GM18526 (cell line): Measurements from ENCODE around the gene CDC14A.

Source experiments
- POLR2A ChIP-seq: IDR thresholded peaks from 3 replicates; pipeline ENCODE4 v1.6.1; 2011; ENCODE audit not compliant: insufficient read length; ENCODE audit errors: extremely low read depth

CDC14A gene

DNA sequence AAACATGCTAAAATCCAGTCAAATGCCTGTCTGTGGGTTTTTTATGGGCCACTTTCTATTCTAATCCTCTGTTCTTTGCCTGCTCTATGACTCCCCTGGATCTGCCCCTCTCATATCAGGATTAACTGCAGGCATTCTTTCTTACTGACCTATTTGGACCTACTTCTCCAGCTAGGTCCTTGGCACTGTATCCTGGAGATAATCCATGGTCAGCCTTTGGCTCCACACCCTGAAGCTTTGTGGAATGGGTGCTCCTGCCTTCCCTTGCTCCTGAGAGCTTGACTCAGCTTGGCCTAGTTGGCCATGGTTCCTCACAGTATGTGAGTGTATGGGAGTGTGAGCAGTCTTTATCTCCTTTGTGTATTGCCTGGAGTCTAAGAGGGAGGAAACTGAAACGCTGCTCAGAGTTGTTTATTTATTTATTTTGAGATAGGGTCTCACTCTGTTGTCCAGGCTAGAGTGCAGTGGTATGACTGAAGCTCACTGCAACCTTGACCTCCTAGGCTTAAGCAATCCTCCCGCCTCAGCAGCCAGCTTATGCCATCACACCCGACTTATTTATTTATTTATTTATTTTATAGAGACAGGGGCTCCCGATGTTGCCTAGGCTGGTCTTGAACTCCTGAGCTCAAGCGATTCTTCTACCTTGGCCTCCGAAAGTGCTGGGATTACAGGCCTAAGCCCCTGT lies 28.7 kb upstream of the CDC14A start:
- no peak for TF ChIP-seq POLR2A

DNA sequence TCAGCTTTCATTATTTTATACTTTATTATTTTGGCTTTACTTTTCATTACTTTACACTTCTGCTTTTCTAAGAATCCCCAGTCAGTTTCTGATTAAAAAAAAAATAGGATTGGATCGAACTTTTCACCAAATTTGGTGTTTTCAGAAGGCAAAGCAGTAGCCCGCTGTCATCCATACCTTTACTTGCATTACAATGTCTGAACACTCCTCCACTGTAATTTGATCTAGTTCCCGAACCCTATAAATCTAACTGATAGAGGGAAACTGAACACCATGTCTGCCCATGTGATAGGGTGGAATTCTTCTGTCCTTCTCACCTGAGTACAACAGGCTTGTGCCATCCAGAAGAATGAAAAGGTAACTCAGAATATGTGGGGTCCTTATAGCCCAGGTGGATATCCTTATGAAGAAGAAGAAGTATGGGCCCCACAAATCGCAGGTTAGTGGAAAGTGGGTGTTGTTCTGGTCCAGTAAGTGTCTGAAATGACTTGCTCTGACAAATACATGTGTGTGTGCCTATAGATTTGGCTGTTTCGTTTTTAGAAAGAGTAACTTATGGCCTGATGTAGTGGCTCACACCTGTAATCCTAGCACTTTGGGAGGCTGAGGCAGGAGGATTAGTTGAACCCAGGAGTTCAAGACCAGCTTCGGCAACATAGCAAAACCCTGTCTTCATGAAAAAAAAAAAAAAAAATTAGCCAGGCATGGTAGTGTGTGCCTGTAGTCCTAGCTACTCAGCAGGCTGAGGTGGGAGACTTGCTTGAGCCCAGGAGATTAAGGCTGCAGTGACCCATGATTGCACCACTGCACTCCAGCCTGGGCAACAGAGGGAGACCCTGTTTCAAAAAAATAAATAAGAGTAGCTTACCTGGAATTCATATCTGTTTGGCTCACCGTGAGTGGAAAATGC lies 26.6 kb upstream of the CDC14A start:
- TF ChIP-seq POLR2A = no peak

DNA sequence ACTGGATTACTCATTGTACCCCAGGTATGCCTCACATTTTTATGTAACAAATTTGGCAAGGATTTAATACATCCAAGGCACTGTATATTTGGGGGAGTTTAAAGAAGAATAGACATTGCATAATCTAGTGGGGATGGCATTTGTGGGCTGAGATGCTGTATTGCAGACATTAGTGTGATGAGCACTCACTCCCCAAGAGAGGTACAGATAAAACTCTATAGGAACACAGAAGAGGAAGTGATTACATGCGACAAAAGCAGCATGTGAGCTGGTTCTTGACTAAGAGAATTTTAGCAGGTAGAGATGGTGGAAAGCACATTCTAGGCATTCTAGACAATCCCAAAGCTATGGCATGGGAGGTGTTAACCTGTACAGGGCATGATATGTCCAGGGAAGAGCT lies 24.2 kb upstream of the CDC14A start:
- TF ChIP-seq POLR2A = no peak

DNA sequence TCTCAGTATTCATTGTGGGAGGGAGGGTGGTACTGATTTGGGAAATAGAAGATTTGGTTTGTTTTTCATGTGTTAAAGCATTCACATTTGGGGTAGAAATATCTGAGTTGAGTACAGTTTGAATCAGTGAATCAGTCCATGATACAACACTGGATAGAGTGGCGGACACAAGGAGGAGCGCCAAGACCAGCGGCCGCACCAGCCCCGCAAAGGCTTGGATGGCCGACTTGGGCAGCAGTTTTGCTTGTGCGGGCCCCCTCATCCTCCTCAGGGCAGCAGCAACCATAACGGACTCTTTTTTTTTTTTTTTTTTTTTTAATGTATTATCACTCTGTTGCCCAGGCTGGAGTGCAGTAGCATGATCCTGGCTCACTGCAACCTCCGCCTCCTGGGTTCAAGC lies 20.0 kb upstream of the CDC14A start:
- TF ChIP-seq POLR2A = no peak

DNA sequence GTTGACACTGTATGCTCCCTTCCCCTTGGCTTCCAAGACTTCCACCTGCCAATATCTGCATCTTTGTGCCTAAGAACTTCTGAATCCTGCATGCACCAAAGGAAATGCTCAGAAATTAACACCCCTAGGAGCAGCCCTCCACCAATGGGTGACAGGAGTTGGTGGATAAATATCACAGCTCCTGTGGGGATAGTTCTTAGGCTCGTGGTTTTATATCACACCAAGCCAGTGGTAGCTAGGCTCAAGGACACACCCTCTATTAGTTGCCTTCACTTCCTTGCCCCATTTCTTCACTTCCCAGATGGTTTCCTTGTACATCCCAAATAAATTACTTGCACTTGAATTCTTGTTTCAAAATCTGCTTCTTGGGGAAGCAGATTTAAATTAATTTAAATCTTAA lies 16.9 kb upstream of the CDC14A start:
- TF ChIP-seq POLR2A = no peak

DNA sequence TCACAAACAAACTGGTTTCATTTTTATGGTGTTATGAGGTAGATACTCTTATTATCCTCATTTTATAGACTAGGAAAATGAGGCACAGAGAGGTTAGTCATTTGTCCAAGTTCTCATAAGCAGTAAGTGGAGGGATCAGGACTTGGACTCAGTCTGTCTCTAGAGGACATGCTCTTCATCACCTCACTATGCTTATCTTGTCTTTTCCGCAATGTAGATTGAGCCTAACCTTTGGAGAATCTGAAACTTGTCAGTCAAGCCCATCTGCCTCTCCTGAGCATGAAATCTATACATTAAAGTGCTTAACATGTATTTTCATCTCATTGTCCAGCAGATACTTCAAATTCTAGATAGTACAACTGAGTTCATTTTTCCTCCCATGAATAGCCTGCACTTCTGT lies 11.8 kb upstream of the CDC14A start:
- TF ChIP-seq POLR2A = no peak

DNA sequence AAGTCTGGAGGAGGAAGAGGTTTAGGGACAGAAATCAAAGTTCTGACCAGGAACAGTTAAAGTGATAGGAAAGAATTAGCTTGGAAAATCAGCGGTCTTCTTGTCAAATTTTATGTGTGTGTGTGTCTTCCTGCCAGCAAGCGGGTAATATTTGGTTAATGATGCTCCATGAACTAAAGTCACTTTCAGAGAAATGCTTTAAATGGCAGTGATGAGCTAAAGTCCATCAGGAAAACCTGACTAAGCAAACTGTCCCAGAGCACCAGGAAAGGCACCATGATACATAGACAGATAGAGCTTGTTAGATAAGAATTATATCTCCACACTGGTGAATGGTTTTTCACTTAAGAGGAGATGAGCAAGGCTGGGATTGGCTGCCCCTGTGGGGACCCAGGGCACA lies 10.0 kb upstream of the CDC14A start:
- TF ChIP-seq POLR2A = no peak

DNA sequence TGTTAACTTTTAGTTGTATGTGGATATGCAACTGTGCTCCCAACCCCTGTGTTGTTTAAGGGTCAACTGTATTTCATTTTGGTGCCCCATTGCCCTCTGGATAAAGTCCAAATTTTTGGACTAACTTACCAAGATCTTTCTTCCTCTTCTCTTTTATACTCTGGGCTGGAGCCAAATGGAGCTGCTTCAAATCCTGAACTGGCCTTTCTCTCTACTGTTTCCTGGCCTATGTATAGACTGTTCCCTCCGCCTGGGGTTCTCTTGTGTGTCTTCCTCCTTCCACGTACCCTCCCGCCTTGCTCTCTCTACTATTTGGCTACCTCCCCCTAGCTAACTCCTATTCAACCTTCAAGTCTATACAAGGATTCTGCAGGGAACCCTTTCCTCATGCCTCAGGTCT lies 8.4 kb upstream of the CDC14A start:
- no peak for TF ChIP-seq POLR2A

DNA sequence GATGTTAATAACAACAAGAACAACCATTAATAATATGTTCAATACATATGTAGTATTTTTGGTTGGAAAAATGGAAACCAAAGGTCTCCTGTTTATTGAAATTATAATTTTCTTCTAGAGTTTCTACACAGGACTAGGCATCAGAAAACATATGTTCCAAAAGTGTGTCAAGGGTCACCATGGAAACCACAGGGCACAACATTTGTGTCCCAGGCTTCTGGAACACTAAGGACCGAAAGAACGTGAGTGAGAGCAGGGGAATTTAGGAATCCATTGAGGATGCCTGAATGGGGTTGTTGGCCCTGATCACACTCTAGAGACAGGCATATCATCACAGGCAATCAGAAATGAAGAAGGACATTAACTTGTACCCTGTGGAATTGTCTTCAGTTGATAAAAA lies 7.5 kb upstream of the CDC14A start:
- no peak for TF ChIP-seq POLR2A

DNA sequence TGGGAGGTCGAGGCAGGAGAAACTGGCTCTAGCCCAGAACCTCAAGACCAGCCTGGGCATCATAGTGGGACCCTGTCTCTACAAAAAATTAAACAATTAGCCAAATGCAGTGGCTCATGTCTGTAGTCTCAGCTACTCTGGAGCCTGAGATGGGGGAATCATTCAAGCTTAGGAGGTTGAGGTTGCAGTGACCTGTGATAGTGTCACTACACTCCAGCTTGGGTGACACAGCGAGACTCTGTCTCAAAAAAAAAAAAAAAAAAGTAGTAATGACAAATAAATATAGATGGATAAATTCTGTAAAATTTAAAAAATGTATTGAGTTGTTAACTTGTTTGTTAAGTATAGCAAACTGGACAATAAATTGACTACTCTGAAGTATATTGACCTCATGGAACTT lies 5.9 kb upstream of the CDC14A start:
- no peak for TF ChIP-seq POLR2A

DNA sequence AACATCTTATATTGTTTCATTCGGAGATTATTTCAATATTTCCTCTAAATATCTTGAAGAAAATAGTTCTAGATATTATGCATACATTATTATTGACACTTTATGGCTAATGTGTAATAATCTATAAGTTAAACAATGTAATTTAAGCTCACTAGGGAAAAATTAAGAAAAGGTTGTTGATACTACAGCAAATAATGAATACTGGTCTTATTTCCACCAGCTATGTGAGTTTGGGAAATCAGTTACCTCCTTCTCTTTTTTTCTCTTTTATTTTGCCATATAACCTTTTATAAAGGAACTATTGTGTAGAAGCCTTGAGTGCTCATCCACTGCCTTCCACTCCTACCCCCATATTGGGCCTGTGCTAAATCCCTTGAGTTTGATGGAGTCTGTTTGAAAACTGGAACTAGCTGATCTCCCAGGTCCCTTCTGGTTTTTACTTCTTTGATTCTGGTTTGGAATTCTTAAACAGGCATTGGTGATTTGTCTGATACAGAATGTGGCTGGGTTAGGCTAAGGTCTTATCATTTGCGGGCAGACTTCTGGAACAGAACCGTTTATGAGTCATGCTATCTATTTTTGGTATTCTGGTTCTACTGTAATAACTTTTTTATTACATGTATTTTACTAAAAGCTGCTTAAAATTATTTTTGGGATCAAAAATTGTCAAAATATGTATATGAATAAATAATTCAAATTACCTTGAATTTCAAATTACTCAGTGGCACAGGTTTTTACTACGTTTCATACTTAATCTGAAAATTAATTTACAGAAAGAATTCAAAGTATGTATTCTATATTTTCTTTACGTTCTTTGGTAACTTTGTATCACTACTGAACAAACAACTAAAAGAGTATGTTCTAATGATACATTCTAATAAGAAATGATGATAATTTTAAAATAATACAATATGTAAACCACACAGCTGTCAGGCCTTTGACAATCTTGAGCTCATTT lies 5.0 kb upstream of the CDC14A start:
- TF ChIP-seq POLR2A = no peak

DNA sequence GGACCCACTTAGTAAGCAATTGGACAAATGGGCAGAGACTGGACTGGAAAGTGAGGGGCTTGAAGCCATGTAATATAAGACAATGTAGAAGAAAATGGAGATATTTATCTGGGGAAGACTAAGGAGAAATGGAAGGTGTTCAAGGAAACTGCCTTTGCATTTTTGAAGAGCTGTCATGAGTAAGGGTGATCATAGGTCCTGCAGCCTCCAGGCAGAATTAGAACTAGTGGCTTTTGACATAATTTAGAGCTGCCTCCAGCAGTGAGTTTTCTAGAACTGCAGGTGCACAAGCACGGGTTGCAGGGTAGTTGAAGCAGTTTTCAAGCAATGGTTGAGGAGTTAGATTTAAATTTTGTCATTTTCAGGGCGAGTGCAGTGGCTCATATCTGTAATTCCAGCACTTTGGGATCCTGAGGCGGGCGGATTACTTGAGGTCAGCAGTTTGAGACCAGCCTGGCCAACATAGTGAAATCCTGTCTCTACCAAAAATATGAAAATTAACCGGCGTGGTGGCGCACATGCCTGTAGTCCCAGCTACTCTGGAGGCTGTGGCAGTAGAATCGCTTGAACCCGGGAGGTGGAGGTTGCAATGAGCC lies 3.7 kb upstream of the CDC14A start:
- no peak for TF ChIP-seq POLR2A

DNA sequence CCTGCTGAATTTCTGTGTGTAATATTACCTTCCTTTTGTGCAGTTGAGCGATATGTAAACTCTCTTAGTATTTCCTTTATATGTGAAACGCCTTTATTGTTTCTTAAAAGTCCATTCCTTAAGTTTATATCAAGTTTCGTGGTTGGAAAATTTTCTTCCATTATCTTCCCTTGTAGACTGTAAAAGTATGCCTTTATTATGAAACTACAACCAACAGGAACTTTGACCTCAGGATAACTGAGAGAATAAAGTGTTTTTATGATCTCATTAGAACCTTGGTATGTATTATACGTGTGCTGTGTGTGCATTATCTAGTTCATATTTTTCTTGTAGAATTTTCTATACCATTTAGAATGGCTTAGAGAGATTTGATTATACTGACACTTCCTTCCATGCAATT lies 3.1 kb upstream of the CDC14A start:
- no peak for TF ChIP-seq POLR2A

DNA sequence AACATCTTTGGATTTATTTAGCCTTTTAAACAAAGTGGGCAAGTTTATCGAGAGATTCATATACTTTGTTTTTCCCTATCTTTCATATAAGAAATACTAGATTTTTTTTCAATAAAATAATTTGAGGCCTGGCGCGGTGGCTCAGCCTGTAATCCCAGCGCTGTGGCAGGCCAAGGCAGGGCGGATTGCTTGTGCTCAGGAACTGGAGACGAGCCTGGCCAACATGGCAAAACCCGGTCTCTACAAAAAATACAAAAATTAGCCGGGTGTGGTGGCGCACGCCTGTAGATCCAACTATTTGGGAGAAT lies 1.6 kb upstream of the CDC14A start:
- TF ChIP-seq POLR2A = no peak
